GM11168 (cell line): Measurements from ENCODE around the gene TBC1D22A.

Experiments used
- in situ Hi-C: fragments of 300-500 bp; cut with MboI; formaldehyde crosslinking; loops from one replicate; pipeline ENCODE4 v1.12.0; 2022; ENCODE audit warnings: low sequenced_read_pairs; ENCODE audit not compliant: unreplicated experiment

The TBC1D22A gene

GRCh38 chr22:46865642-46866041, 103.2 kb downstream of the TBC1D22A start:
- in situ Hi-C loops = no loop called here

- in situ Hi-C loops = no loop called here
Measured at GRCh38 chr22:46866591-46866990, 104.1 kb downstream of the TBC1D22A start.

- in situ Hi-C loops = no loop called here
Measured at GRCh38 chr22:46867106-46867505, 104.7 kb downstream of the TBC1D22A start.

- in situ Hi-C loops = no loop called here
Measured at GRCh38 chr22:46869329-46869728, 106.9 kb downstream of the TBC1D22A start.

GRCh38 chr22:46869831-46870441, 107.5 kb downstream of the TBC1D22A start:
- in situ Hi-C loops = no loop called here

- in situ Hi-C loops = no loop called here
Measured at GRCh38 chr22:46871826-46872225, 109.4 kb downstream of the TBC1D22A start.

GRCh38 chr22:46875089-46875488, 112.6 kb downstream of the TBC1D22A start:
- in situ Hi-C loops = no loop called here

GRCh38 chr22:46876357-46876934, 114.0 kb downstream of the TBC1D22A start:
- in situ Hi-C loops = no loop called here

- in situ Hi-C loops = no loop called here
Measured at GRCh38 chr22:46878191-46878948, 115.9 kb downstream of the TBC1D22A start.

- in situ Hi-C loops = no loop called here
Measured at GRCh38 chr22:46879083-46879482, 116.6 kb downstream of the TBC1D22A start.

GRCh38 chr22:46881373-46882118, 119.1 kb downstream of the TBC1D22A start:
- in situ Hi-C loops = no loop called here

- in situ Hi-C loops = no loop called here
Measured at GRCh38 chr22:46883092-46883910, 120.9 kb downstream of the TBC1D22A start.

GRCh38 chr22:46884365-46884764, 121.9 kb downstream of the TBC1D22A start:
- in situ Hi-C loops = no loop called here

GRCh38 chr22:46887978-46888377, 125.5 kb downstream of the TBC1D22A start:
- in situ Hi-C loops = no loop called here

- in situ Hi-C loops = no loop called here
Measured at GRCh38 chr22:46890819-46891218, 128.4 kb downstream of the TBC1D22A start.

- in situ Hi-C loops = no loop called here
Measured at GRCh38 chr22:46891382-46891951, 129.0 kb downstream of the TBC1D22A start.

- in situ Hi-C loops = no loop called here
Measured at GRCh38 chr22:46892866-46893265, 130.4 kb downstream of the TBC1D22A start.

GRCh38 chr22:46893281-46894020, 131.0 kb downstream of the TBC1D22A start:
- in situ Hi-C loops = no loop called here

GRCh38 chr22:46894081-46894671, 131.7 kb downstream of the TBC1D22A start:
- in situ Hi-C loops = no loop called here
